Activated T-helper 1 cell treated with anti-CD3 and anti-CD28 coated beads, Interleukin-2, amount 50 U/mL, for 16 hours (primary cell): ENCODE measurements around the gene BNIP1.

Experiments used
- DNase-seq, 2 donors: peaks; one replicate each; pipeline ENCODE4 v3.0.0-alpha.2; 2020; ENCODE audit warnings: low read depth in 1 of 2, low spot score in 1 of 2

BNIP1 gene

DNA sequence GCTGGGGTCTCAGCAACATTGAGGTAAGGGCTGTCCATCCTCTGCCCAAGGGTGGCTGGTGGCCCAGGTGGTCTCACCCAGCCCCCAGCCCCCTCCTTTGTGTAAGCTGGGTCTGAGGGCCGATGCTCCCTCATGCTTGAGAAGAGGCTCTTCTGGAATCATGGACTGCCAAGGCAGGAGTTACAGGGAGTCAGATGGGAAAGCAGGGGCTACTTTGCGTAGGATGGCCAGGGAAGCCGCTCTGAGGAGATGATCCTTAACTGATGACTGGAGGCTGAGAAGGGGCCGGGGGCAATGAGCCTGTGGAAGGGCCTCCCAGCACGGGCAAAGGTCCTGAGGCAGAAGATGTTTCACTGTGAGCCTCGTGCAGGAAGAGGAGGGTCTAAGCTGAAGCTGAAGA lies 67.0 kb downstream of the BNIP1 start:
- DNase-seq, result no peak

DNA sequence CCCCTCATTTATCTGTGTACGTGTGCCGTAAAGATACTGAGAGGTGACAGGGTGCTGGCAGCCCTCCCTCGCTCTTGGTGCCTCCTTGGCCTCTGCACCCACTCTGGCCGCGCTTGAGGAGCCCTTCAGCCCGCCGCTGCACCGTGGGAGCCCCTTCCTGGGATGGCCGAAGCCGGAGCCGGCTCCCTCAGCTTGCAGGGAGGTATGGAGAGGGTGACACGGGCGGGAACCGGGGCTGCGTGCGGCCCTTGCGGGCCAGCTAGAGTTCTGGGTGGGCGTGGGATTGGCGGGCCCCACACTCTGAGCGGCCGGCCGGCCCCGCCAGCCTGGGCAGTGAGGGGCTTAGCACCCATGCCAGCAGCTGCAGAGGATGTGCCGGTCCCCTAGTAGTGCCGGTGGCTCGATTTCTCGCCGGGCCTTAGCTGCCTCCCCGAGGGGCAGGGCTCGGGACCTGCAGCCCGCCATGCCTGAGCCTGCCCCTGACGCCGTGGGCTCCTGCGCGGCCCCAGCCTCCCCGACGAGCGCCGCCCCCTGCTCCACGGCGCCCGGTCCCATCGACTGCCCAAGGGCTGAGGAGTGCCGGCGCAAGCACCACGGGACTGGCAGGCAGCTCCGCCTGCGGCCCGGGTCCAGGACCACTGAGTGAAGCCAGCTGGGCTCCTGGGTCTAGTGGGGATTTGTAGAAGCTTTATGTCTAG lies 69.1 kb downstream of the BNIP1 start:
- no peak for DNase-seq
